Measurements from ENCODE around the gene LINGO3.
"Not testable (repeated sequence)": the region's sequence is repeated elsewhere in the genome, so short reads cannot be mapped to it uniquely, and the experiment has no call there.

The LINGO3 gene, protein sequence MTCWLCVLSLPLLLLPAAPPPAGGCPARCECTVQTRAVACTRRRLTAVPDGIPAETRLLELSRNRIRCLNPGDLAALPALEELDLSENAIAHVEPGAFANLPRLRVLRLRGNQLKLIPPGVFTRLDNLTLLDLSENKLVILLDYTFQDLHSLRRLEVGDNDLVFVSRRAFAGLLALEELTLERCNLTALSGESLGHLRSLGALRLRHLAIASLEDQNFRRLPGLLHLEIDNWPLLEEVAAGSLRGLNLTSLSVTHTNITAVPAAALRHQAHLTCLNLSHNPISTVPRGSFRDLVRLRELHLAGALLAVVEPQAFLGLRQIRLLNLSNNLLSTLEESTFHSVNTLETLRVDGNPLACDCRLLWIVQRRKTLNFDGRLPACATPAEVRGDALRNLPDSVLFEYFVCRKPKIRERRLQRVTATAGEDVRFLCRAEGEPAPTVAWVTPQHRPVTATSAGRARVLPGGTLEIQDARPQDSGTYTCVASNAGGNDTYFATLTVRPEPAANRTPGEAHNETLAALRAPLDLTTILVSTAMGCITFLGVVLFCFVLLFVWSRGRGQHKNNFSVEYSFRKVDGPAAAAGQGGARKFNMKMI

DNA sequence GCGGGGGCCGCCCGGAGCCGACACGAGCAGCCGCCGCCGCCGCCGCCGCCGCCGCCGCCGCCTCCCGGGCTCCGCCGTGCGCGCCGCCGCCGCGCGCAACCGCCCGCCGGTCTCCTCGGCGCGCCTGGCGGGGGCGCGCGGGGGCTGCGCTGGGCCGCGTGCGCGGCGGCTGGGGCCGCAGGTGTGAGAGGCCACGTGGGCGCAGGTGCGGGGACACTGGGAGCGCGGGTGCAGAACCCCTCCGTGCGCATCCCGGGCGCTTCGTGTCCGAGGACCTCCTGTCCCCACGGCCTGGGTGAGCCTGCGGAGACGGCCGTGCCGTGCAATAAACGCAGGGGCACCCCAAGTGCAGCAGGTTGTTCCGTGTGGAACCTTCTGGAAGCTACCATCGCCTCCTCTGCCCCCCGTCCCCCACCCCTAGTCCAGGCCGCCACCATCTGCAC is at the start of gene LINGO3:
Gene LINGO3, minus strand, starts transcription at position 41 of the 443 bp plus-strand sequence. CDS start 16,378 bp downstream, outside the sequence.
- in situ Hi-C loops (cut with HindIII; ENCODE audit: low sequenced_read_pairs), result no loop called here

DNA sequence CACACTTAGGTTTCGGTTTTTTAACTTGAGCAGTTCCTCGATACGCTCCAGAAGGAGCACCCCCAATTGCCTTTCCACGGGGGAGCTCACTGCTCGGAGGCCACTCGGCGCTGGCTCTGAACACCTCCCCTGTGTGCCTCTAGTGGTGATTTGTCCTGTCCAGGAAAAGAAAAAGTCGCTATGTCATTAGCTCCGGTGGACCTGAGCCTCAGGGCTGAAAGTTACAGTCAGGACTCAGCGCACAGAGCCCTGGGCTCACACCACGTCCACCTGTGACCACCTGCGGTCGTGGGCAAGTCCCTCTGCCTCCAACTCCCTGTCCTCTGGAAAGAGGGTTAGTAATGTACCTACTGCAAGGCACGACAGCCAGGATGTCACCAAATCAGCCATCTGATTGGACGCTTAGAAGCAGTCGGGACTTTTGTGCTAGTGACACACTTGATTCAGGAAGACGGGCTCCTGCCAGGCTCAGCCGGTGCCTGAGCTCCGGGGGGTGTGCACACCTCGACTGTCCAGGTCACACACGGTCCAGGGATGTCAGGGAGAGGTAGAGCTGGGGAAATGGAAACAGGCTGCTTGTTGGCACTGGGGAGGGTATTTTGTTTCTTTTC is 48.2 kb upstream of the LINGO3 start:
- in situ Hi-C loops (cut with HindIII; ENCODE audit: low sequenced_read_pairs), result no loop called here

DNA sequence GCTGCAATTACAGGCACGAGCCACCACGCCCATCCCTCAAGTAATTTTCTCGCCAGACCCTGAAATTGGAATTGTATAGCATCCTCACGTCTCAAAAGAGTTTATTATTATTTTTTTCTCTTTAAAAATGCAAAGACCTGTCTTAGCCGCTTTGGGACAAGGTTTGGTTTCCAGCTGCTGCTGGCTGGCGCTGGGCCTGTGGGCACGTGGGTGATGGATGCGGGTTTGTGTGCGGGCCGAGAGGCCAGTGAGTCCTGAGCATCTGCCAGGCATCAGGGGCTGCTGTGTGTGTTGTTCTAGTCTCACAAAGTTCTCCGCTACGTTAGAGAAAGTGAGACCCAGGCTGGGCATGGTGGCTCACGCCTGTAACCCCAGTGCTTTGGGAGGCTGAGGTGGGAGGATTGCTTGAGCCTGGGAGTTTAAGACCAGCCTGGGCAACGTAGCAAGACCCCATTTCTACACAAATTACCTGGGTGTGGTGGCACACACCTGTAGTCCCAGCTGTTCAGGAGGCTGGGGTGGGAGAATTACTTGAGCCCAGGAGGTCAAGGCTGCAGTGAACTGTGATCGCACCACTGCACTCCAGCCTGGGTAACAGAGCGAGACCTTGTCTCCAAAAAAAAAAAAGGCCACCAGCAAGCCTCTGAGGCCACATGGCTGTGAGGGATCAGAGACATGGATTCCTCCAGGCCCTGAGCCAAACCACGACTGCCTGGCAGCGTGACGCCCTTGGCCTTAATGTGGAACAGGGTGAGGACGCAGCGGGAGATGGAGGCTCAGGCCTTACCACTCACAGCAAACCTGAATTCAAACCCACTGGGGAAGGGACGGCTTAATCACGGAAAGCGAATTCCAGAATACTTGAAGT is 47.4 kb upstream of the LINGO3 start:
- in situ Hi-C loops (cut with HindIII; ENCODE audit: low sequenced_read_pairs), result no loop called here

GRCh38 chr19:2354670-2355069 is 46.7 kb upstream of the LINGO3 start:
- in situ Hi-C loops (cut with HindIII; ENCODE audit: low sequenced_read_pairs), result no loop called here

GRCh38 chr19:2353887-2354592 is 46.1 kb upstream of the LINGO3 start:
- in situ Hi-C loops (cut with HindIII; ENCODE audit: low sequenced_read_pairs), result no loop called here

DNA sequence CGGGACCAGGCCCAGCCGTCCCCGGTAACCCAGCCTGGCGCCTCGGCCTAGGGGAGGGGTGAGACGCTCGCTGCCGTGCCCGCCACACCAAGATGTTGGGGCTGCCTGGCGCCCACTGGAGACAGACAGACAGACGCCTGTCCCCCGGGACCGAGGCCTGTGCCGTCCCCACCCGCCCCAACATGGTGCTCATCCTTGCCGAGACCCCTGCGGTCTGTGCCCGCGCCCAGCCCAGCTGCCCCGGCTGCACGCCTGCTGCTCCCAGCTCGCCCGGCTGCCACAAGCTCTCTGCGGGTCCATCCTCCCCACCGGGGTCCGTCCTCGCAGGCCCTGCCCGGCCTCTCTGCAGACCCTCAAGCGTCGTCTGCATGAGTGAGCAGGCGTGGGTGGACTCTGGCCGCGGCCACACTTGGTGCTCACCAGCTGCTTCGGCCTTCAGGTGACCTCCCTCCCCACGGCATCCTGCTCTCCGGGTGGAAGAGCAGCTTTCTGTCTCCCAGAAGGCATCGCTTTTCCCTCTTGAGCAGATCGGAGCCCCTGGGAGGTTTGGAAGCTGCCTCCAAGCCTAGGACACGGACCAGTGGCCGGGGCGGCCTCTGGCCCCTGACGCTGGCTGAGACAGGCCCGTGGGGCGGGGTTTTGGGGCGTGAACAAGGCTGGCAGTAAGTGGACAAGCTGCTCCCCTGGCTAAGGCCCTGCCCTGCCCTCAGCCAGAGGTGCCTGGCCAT is 45.4 kb upstream of the LINGO3 start:
- in situ Hi-C loops (cut with HindIII; ENCODE audit: low sequenced_read_pairs), result no loop called here

DNA sequence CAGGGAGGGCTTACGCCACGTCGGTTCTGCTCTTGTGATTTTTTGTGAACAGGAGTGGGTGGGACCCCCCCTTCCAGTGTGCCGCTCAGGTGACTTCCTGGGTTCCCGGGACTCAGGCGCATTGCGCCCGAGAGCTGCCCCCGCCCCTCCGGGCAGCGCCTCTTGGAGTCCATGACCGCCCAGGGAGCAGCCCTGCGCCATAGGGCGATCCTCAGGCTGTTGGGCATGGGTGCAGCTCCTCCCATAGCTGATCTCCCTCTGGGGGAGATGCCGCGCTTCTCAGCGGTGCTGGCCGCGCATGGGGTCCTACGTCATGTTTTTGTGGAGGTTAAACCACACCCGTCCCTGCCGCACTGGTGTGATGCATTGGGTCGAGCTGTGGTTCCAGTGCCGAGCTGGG is 44.2 kb upstream of the LINGO3 start:
- in situ Hi-C loops (cut with HindIII; ENCODE audit: low sequenced_read_pairs), result no loop called here

DNA sequence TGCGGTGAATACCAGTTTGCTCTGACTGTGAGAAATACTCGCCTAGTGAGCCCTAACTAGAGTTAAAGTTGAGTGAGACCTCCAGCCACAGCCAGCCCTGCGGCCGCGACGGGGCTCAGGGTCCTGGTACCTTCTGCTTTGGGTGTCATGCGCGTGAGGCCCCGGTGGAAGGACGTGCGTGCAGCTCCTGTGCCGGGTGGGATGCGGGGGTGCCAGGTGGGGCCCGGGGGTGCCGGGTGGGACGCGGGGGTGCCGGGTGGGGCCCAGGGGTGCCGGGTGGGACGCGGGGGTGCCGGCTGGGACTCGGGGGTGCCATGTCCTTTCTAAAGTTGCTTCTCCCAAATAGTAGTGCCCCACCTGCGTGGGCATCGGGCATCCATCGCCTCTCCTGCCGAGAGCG is 43.6 kb upstream of the LINGO3 start:
- in situ Hi-C loops (cut with HindIII; ENCODE audit: low sequenced_read_pairs), result no loop called here

DNA sequence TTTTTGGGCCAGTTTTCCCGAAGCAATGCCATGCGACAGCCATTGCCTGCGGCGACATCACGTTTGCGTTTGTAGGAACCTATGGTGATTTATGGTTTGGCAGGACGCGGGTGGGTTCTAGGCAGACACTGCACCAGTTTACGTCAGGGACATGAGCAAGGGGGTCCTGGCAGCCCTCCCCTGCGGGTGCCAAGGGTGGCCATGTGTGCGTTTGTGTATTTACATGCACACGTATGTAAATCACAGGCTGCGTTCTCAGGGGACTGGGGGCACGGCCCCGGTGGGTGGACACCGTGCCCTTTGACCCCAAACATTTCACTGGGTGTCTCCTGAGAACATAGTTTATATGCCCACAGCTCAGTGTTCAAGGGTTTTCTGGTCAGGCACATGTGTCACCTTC is 42.7 kb upstream of the LINGO3 start:
- in situ Hi-C loops (cut with HindIII; ENCODE audit: low sequenced_read_pairs), result no loop called here

DNA sequence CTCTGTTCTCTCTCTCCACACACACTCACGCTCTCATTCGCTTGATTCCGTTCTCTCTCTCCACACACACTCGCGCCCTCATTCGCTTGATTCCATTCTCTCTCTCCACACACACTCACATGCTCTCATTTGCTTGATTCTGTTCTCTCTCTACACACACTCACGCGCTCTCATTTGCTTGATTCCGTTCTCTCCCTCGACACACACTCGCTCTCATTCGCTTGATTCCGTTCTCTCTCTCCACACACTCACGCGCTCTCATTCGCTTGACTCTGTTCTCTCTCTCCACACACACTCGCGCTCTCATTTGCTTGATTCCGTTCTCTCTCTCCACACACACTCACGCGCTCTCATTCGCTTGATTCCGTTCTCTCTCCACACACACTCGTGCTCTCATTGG is 41.9 kb upstream of the LINGO3 start:
- in situ Hi-C loops (cut with HindIII; ENCODE audit: low sequenced_read_pairs), result not testable (repeated sequence)

DNA sequence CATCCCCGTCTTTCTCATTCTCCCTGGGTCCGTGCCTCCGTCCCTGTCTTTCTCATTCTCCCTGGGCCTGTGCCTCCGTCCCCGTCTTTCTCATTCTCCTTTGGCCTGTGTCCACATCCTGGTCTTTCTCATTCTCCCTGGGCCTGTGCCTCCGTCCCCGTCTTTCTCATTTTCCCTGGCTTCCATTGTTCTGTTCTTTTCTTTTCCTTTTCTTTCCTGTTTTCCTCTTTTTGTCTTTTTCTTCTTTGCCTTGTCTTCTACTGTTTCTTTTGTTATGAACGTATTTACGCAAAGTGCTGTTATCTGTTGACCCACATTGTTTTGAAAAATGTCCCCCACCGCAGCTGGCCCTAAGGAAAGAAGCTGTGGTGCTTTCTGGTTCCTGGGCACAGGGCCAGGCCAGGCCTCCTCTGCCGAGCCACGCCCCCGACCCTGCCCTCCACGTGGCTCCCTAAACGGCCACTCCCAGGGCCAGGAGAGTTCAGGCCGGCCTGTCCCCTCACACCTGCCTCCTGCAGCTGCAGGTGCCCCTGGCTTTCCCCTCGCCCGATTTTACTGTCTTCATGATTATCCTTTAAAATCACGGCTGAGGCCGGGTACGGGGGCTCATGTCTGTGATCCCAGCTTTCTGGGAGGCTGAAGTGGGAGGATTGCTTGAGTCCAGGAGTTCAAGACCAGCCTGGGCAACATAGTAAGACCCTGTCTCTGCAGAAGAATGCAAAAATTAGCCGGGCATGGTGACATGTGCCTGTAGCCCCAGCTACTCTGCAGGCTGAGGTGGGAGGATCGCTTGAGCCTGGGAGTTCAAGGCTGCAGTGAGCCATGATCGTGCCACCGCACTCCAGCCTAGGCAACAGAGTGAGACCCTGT is 38.1 kb upstream of the LINGO3 start:
- in situ Hi-C loops (cut with HindIII; ENCODE audit: low sequenced_read_pairs), result no loop called here

- in situ Hi-C loops (cut with HindIII; ENCODE audit: low sequenced_read_pairs), result no loop called here
Measured at GRCh38 chr19:2345076-2345475, 37.1 kb upstream of the LINGO3 start.

- in situ Hi-C loops (cut with HindIII; ENCODE audit: low sequenced_read_pairs), result no loop called here
Measured at GRCh38 chr19:2344381-2344870, 36.5 kb upstream of the LINGO3 start.

DNA sequence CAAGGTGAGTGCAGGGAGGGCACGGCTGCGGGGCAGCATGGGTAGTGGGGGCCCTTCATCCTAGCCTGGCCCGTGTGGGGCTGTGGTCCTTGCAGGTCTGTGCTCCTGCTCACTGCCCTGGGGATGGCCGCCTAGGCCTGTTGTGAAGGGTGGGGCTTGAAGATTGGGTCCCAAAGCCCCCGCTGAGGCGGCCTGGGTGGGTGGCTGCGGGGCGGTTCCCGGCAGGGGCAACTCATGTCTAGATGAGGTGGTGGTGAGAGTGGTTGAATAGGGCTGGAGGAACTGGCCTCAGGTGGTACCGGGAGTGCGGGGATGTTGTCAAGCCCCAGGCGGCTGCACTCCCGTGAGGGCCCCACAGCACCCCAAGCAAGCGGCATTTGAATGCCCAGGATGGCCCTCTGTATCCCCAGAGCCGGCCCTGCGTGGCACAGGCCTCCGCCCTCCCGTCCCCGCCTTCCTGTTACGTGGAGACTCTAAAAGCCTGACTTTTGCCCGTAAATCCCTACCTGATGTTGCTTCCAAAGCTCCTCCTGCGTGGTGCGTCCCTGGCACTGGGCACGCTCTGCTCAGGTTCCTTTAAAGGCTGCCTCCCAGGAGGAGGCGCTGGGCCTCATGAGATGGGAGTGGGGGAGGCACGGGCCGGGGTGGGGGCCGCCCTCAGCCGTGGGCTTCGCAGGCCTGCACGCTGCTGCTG is 35.5 kb upstream of the LINGO3 start:
- in situ Hi-C loops (cut with HindIII; ENCODE audit: low sequenced_read_pairs), result no loop called here

DNA sequence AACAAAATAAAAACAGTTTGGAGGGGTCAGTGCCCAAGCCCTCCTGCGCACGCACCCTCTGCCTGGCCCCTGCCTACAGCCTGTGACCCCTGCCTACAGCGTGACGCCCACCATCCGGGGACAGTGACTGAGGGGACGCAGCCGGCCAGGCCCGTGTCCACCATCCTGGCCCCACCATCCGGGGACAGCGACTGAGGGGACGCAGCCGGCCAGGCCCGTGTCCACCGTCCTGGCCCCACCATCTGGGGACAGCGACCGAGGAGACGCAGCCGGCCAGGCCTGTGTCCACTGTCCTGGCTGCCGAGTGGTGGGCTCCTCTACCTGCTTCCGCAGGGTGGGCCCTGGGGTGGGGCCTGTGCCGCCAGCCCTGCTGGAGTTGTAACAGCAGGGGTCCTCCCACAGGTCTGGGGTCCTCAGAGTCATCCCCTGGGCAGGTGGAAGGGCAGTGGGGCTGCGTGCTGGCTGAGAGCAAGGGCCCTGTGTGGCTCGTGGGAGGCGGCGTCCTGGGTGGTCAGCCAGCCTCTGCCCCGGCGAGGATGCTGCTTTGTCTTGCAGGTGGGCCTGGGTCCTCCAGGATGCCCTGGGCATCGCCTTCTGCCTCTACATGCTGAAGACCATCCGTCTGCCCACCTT is 34.8 kb upstream of the LINGO3 start:
- in situ Hi-C loops (cut with HindIII; ENCODE audit: low sequenced_read_pairs), result no loop called here

DNA sequence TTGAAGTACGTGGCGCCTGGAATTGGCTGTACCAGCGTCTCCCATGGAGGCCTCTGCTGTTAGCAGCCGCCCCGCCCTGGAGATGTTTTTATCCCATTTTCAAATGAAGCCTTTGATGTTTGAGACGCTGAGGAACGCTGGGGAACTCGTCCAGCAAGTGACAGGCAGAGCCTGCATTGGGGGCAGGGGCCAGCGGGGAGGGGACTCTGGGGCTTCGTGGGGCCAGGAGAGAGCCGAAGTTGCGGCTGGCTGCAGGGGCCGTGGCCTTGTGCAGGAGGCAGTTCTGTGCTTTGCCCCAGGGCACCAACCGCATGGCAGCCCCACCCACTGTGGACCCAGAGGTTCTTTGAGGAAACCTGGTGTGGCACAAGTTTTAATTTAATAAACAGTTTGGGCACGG is 34.0 kb upstream of the LINGO3 start:
- in situ Hi-C loops (cut with HindIII; ENCODE audit: low sequenced_read_pairs), result no loop called here

DNA sequence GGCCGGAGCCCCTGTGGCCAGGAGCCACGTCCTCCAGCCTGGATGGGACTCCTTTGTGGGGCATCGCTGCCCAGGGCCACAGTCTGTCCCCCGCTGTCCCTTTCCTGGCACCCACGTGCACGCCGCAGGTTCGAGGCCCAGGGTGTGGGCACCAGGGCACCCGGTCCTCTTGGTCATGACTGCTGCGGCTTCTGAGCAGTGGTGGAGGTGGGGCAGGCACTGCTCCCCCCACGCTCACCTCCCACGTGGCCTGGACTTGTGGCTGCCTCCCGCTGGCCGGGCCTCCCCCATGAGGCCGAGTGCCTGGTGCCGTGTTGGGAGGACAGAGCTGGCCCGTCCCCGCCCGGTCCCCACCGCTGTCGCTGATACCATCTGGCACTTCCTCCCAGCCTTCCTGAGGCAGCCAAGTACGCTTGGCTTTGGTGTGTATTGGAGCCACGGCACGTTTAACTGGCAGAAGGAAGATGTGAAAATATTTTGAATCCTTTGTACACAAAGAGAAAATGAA is 33.3 kb upstream of the LINGO3 start:
- in situ Hi-C loops (cut with HindIII; ENCODE audit: low sequenced_read_pairs), result no loop called here

Measured in DLD1 (cell line).